Measurements from ENCODE around the gene IRX5. TPM values are rescaled to one million over a fixed set of nuclear protein-coding genes. Genes with fewer than 3 reads are reported as not detected.

The IRX5 gene
- total RNA-seq, 2 donors from 2014 or later, result not detected

DNA sequence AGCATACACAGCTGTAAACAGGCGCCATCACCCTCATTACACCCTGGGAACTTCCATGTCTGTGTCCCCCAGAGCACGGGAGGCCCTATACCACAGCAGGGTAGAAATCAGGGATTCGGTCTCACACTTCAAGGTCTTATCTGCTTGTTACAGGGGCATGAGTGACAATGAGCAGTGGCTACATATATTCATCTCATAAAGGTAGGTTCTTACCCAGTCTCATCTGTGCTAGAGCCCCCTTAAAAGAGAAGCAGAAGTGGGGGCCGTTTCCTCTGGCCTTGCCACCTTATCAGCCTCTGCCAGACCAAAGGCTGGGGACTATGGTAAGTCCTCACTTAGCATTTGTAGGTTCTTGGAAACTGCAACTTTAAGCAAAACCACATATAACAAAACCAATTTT is 46.5 kb downstream of the IRX5 start:
- DNase-seq (no peak), ATAC-seq (no peak)
- intact Hi-C loops (cut with DNase I, micrococcal nuclease), result no loop called here

DNA sequence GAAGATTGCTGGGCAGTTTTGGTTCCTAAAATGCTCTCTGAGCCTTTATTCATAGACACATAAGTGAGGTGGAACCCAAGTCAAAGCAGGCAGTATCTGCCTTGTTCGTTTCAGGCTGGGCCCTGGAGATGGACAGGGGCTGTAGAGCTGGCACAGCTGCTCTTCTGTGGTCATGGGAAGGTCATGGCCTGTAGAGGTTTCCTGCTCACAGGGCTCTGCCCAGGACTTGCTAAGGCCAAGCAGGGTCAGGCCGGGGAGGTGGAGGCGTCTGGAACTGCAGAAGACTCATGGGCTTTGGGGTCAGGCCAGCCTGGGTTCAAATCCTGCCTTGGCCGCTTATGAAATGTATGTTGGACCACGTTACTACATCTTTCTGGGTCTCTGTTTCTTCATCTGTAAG is 50.2 kb downstream of the IRX5 start:
- no peak for ATAC-seq
- intact Hi-C loops (cut with DNase I, micrococcal nuclease), result no loop called here
- no peak for DNase-seq

All from left colon (tissue), 2 donors.